Measurements from ENCODE around the gene IZUMO1R.

- TF ChIP-seq CTCF (IDR thresholded peaks at IDR 0.05) = peak in 3 of 6 experiments; percentile 21 to 39 (median 33)
- no peak for TF ChIP-seq POLR2A (IDR thresholded peaks at IDR 0.05)
Observed at GRCh38 chr11:94325681-94326080, 21.3 kb downstream of the IZUMO1R start.
